ENCODE data around the gene SUPT3H.
"Not testable (repeated sequence)": the region's sequence is repeated elsewhere in the genome, so short reads cannot be mapped to it uniquely, and the experiment has no call there.

Gene SUPT3H

GRCh38 chr6:45148278-45148677 is 229.5 kb downstream of the SUPT3H start:
- in situ Hi-C loops (cut with HindIII; ENCODE audit: low sequenced_read_pairs), result no loop called here
- DNase-seq (ENCODE audit: low read depth), result no peak
- TF ChIP-seq, protein P1, sequence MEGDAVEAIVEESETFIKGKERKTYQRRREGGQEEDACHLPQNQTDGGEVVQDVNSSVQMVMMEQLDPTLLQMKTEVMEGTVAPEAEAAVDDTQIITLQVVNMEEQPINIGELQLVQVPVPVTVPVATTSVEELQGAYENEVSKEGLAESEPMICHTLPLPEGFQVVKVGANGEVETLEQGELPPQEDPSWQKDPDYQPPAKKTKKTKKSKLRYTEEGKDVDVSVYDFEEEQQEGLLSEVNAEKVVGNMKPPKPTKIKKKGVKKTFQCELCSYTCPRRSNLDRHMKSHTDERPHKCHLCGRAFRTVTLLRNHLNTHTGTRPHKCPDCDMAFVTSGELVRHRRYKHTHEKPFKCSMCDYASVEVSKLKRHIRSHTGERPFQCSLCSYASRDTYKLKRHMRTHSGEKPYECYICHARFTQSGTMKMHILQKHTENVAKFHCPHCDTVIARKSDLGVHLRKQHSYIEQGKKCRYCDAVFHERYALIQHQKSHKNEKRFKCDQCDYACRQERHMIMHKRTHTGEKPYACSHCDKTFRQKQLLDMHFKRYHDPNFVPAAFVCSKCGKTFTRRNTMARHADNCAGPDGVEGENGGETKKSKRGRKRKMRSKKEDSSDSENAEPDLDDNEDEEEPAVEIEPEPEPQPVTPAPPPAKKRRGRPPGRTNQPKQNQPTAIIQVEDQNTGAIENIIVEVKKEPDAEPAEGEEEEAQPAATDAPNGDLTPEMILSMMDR (IDR thresholded peaks at IDR 0.05; ENCODE audit: low read depth, low read length, missing control alignments), result no peak
- no peak overlapping the region for H3K4me3 ChIP-seq (ENCODE audit: low read depth, low read length)

DNA sequence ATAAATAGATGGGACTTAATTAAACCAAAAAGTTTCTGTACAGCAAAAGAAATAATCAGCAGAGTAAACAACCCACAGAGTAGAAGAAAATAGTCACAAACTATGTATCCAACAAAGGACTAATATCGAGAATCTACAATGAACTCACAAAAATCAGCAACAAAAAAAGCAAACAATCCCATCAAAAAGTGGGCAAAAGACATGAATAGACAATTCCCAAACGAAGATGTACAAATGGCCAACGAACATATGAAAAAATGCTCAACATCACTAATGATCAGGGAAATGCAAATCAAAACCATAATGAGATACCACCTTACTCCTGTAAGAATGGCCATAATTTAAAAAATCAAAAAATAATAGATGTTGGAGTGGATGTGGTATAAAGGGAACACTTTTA is 232.1 kb downstream of the SUPT3H start:
- DNase-seq (ENCODE audit: low read depth); in situ Hi-C loops (cut with HindIII; ENCODE audit: low sequenced_read_pairs); H3K4me3 ChIP-seq (ENCODE audit: low read depth, low read length): not testable (repeated sequence)

- in situ Hi-C loops (cut with HindIII; ENCODE audit: low sequenced_read_pairs), result no loop called here
Observed at GRCh38 chr6:45138765-45139164, 239.0 kb downstream of the SUPT3H start.

GRCh38 chr6:45136495-45136894 is 241.2 kb downstream of the SUPT3H start:
- TF ChIP-seq, protein P1 (IDR thresholded peaks at IDR 0.05; ENCODE audit: low read depth, low read length, missing control alignments), result no peak
- H3K4me3 ChIP-seq (ENCODE audit: low read depth, low read length), result no peak overlapping the region
- in situ Hi-C loops (cut with HindIII; ENCODE audit: low sequenced_read_pairs), result no loop called here
- DNase-seq (ENCODE audit: low read depth), result no peak

More at GRCh38 chr6:45138765-45139164, 239.0 kb downstream of the SUPT3H start:
- DNase-seq (ENCODE audit: low read depth), result no peak
- TF ChIP-seq, protein P1 (IDR thresholded peaks at IDR 0.05; ENCODE audit: low read depth, low read length, missing control alignments), result no peak
- no peak overlapping the region for H3K4me3 ChIP-seq (ENCODE audit: low read depth, low read length)

DNA sequence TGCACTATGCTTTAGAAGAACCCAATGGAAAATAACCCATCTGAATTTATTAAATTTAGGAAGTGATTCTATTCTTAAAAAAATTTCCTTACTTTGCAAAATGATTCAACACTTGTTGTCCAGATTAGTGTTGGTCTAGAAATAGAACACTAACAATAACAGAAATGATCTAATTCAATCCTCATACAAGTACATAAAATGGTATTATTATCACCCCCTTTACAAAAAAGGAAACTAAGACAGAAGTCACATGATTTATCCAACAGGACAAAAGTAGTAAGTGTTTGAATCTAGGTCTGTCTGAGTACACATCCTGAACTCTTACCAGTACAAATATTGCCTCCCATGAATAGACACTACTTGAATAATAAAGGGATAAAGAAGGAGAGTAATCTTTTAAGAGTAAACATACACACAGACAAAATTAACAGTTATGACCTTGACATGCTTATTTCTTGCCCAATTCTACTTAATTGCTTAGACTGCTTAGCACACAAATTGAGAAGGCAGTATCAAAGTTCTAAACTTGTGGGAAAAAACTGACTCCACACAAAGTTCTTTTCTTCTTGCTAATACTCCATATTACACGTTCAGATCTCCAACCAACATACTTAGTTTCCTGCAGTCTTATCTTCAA is 245.0 kb downstream of the SUPT3H start:
- TF ChIP-seq, protein P1 (IDR thresholded peaks at IDR 0.05; ENCODE audit: low read depth, low read length, missing control alignments), result no peak
- no peak overlapping the region for H3K4me3 ChIP-seq (ENCODE audit: low read depth, low read length)
- in situ Hi-C loops (cut with HindIII; ENCODE audit: low sequenced_read_pairs), result no loop called here
- DNase-seq (ENCODE audit: low read depth), result no peak

GRCh38 chr6:45132059-45132458 is 245.7 kb downstream of the SUPT3H start:
- no peak overlapping the region for H3K4me3 ChIP-seq (ENCODE audit: low read depth, low read length)
- in situ Hi-C loops (cut with HindIII; ENCODE audit: low sequenced_read_pairs), result no loop called here
- TF ChIP-seq, protein P1 (IDR thresholded peaks at IDR 0.05; ENCODE audit: low read depth, low read length, missing control alignments), result no peak
- DNase-seq (ENCODE audit: low read depth), result no peak

DNA sequence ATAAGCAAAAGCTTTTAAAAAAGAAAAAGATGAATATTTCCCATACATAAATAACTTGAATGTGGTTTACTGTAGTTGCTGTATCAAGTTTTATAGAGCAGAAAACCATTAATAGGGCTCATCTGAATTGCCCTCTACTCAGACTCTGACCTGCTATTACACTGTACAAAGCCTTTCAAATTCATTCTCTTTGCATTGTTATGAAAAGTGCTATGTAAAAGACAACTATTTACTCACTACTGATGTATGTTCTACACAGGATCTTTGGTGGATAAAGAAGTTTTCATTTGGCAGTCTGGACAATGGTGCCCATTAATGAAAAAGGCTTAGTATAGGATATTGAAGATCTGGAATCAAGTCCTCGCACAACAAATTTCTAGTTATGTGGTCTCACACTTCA is 248.7 kb downstream of the SUPT3H start:
- in situ Hi-C loops (cut with HindIII; ENCODE audit: low sequenced_read_pairs), result no loop called here
- no peak for DNase-seq (ENCODE audit: low read depth)
- no peak overlapping the region for H3K4me3 ChIP-seq (ENCODE audit: low read depth, low read length)
- TF ChIP-seq, protein P1 (IDR thresholded peaks at IDR 0.05; ENCODE audit: low read depth, low read length, missing control alignments), result no peak

Measured in astrocyte of the cerebellum (primary cell).